IPS DF 6.9 (cell line): ENCODE measurements around the gene ZCCHC24.

ENCODE experiments used
- DNase-seq: peaks from one replicate; pipeline ENCODE4 v3.0.0-alpha.2; 2013; ENCODE audit warnings: low read depth, low spot score
- H3K27ac ChIP-seq: one replicate; pipeline ENCODE4 v1.5.1; 2013; ENCODE audit warnings: low read length, control low read depth
- H3K27me3 ChIP-seq: 2 replicates; pipeline ENCODE4 v1.6.1; 2013; ENCODE audit warnings: mild to moderate bottlenecking, low read length; ENCODE audit not compliant: control insufficient read depth, insufficient read depth
- H3K36me3 ChIP-seq: 2 replicates; pipeline ENCODE4 v1.6.1; 2013; ENCODE audit warnings: low read length; ENCODE audit not compliant: control insufficient read depth, insufficient read depth
- H3K4me1 ChIP-seq: 2 replicates; pipeline ENCODE4 v1.6.1; 2013; ENCODE audit warnings: low read length; ENCODE audit not compliant: control insufficient read depth, insufficient read depth
- H3K4me3 ChIP-seq: 2 replicates; pipeline ENCODE4 v1.5.1; 2013; ENCODE audit warnings: mild to moderate bottlenecking, low read length
- H3K9me3 ChIP-seq: 2 replicates; pipeline ENCODE4 v1.6.1; 2013; ENCODE audit warnings: low read length, inconsistent platforms; ENCODE audit not compliant: control insufficient read depth, insufficient read depth
- WGBS: extraction: QIAGEN DNeasy Blood & Tissue Kit; methylation state at CpG from one replicate; pipeline ENCODE4 v1.1.7; 2013; ENCODE audit warnings: mixed read lengths, missing lambda C conversion rate; ENCODE audit not compliant: insufficient read length, insufficient coverage; 5-methylcytosine and 5-hydroxymethylcytosine counted together

Gene ZCCHC24

GRCh38 chr10:79391231-79392019 lies 54.0 kb downstream of the ZCCHC24 start:
- Histone ChIP-seq H3K4me3 (no peak overlapping the region), H3K9me3 (no peaks in the 10 kb centered on the region), H3K27ac (no peak overlapping the region), H3K4me1 (peaks cover 2% of the 10 kb centered on the region; the same call in 1 of the 2 replicates), H3K36me3 (no peaks in the 10 kb centered on the region), H3K27me3 (no peaks in the 10 kb centered on the region)
- WGBS = no CpG with 5 or more reads among the region's 12 CpGs
- no peak for DNase-seq

- no peak overlapping the region for H3K4me3 ChIP-seq
- H3K36me3 ChIP-seq = no peaks in the 10 kb centered on the region
- no peak overlapping the region for H3K27ac ChIP-seq
- H3K4me1 ChIP-seq = peaks cover 5% of the 10 kb centered on the region
- H3K27me3 ChIP-seq = no peaks in the 10 kb centered on the region
- H3K9me3 ChIP-seq = no peaks in the 10 kb centered on the region
- no peak for DNase-seq
- no CpG with 5 or more reads among the region's 16 CpGs for WGBS
Measured at GRCh38 chr10:79390551-79391229, 54.7 kb downstream of the ZCCHC24 start.

GRCh38 chr10:79390057-79390456 lies 55.4 kb downstream of the ZCCHC24 start:
- no peaks in the 10 kb centered on the region for H3K27me3 ChIP-seq
- no peak overlapping the region for H3K27ac ChIP-seq
- no peaks in the 10 kb centered on the region for H3K36me3 ChIP-seq
- peaks cover 5% of the 10 kb centered on the region for H3K4me1 ChIP-seq
- no CpG with 5 or more reads among the region's 2 CpGs for WGBS
- H3K4me3 ChIP-seq = no peak overlapping the region
- H3K9me3 ChIP-seq = no peaks in the 10 kb centered on the region
- no peak for DNase-seq

- H3K4me3 ChIP-seq = no peak overlapping the region
- H3K27ac ChIP-seq = no peak overlapping the region
- DNase-seq = no peak
- H3K9me3 ChIP-seq = no peaks in the 10 kb centered on the region
- H3K4me1 ChIP-seq = peaks cover 5% of the 10 kb centered on the region
- no CpG with 5 or more reads among the region's 11 CpGs for WGBS
- H3K27me3 ChIP-seq = no peaks in the 10 kb centered on the region
- no peaks in the 10 kb centered on the region for H3K36me3 ChIP-seq
Measured at GRCh38 chr10:79387974-79388850, 57.2 kb downstream of the ZCCHC24 start.

GRCh38 chr10:79387466-79387973 lies 57.9 kb downstream of the ZCCHC24 start:
- no peaks in the 10 kb centered on the region for H3K9me3 ChIP-seq
- H3K4me3 ChIP-seq = no peak overlapping the region
- no peak overlapping the region for H3K27ac ChIP-seq
- WGBS = no CpG with 5 or more reads among the region's 5 CpGs
- H3K4me1 ChIP-seq = peaks cover 5% of the 10 kb centered on the region
- H3K27me3 ChIP-seq = no peaks in the 10 kb centered on the region
- H3K36me3 ChIP-seq = no peaks in the 10 kb centered on the region
- no peak for DNase-seq

- no peaks in the 10 kb centered on the region for H3K9me3 ChIP-seq
- no peak for DNase-seq
- no CpG with 5 or more reads among the region's 24 CpGs for WGBS
- no peak overlapping the region for H3K4me3 ChIP-seq
- no peaks in the 10 kb centered on the region for H3K36me3 ChIP-seq
- H3K27me3 ChIP-seq = no peaks in the 10 kb centered on the region
- H3K27ac ChIP-seq = no peak overlapping the region
- H3K4me1 ChIP-seq = peaks cover 5% of the 10 kb centered on the region
Measured at GRCh38 chr10:79386637-79387465, 58.6 kb downstream of the ZCCHC24 start.

GRCh38 chr10:79385804-79386531 lies 59.5 kb downstream of the ZCCHC24 start:
- no peak for DNase-seq
- peaks cover 5% of the 10 kb centered on the region for H3K4me1 ChIP-seq
- no peak overlapping the region for H3K4me3 ChIP-seq
- no peaks in the 10 kb centered on the region for H3K27me3 ChIP-seq
- H3K9me3 ChIP-seq = no peaks in the 10 kb centered on the region
- no peak overlapping the region for H3K27ac ChIP-seq
- no CpG with 5 or more reads among the region's 28 CpGs for WGBS
- H3K36me3 ChIP-seq = no peaks in the 10 kb centered on the region

- no peak for DNase-seq
- H3K4me3 ChIP-seq = no peak overlapping the region
- no peaks in the 10 kb centered on the region for H3K9me3 ChIP-seq
- no peaks in the 10 kb centered on the region for H3K36me3 ChIP-seq
- no peak overlapping the region for H3K27ac ChIP-seq
- no CpG with 5 or more reads among the region's 9 CpGs for whole genome bisulfite sequencing
- H3K27me3 ChIP-seq = no peaks in the 10 kb centered on the region
- H3K4me1 ChIP-seq = peaks cover 4% of the 10 kb centered on the region
Measured at GRCh38 chr10:79385392-79385795, 60.0 kb downstream of the ZCCHC24 start.

GRCh38 chr10:79384773-79385391 lies 60.5 kb downstream of the ZCCHC24 start:
- Histone ChIP-seq H3K27ac (no peak overlapping the region), H3K9me3 (no peaks in the 10 kb centered on the region), H3K4me1 (peaks cover 3% of the 10 kb centered on the region; the same call in 1 of the 2 replicates), H3K4me3 (no peak overlapping the region), H3K27me3 (no peaks in the 10 kb centered on the region), H3K36me3 (no peaks in the 10 kb centered on the region)
- WGBS = no CpG with 5 or more reads among the region's 14 CpGs
- no peak for DNase-seq
